ENCODE results near the gene SELE. TPM values are rescaled to one million over a fixed set of nuclear protein-coding genes. Genes with fewer than 3 reads are reported as not detected.
"Not testable (repeated sequence)": the region's sequence is repeated elsewhere in the genome, so short reads cannot be mapped to it uniquely, and the experiment has no call there.

The SELE gene
- total RNA-seq, 2 experiments from 2014 or later: not detected

- Mint-ChIP-seq H3K27ac (peak overlapping the region; percentile 95), H3K4me3 (peak overlapping the region; percentile 4), H3K4me1 (ENCODE audit: low read depth) (peaks cover 54% of the 10 kb centered on the region)
These were observed 43.4 kb downstream of the SELE start for GRCh38 chr1:169690489-169690888.

GRCh38 chr1:169689395-169689794, 44.5 kb downstream of the SELE start:
- Mint-ChIP-seq H3K27me3 (no peaks in the 10 kb centered on the region), H3K36me3 (ENCODE audit: low read depth) (peaks cover 41% of the 10 kb centered on the region), H3K4me1 (ENCODE audit: low read depth) (peaks cover 43% of the 10 kb centered on the region), H3K27ac (no peak overlapping the region), H3K4me3 (peak overlapping the region; percentile 48), H3K9me3 (no peaks in the 10 kb centered on the region)
- ChIA-PET CTCF (interaction anchor here (0.9 to 9.2 kb wide), 7 partner anchors 8 to 113 kb away, joined by 3 to 96 read pairs (median 6); no protein-coding TSS in a partner anchor), POLR2A (interaction anchor here (1.0 to 9.4 kb wide), 3 partner anchors 9 to 18 kb away, joined by 3 to 66 read pairs (median 12); no protein-coding TSS in a partner anchor)
- DNase-seq (no peak), ATAC-seq (no peak)
- intact Hi-C loops (cut with micrococcal nuclease): no loop called here
- TF ChIP-seq CTCF (IDR thresholded peaks at IDR 0.05): no peak

More at GRCh38 chr1:169690489-169690888, 43.4 kb downstream of the SELE start:
- CTCF ChIA-PET: interaction anchor here (1.0 to 9.2 kb wide), 8 partner anchors 9 to 104 kb away, joined by 3 to 96 read pairs (median 6); partner anchors contain the start of gene F5
- Mint-ChIP-seq H3K27me3 (no peaks in the 10 kb centered on the region), H3K9me3 (no peaks in the 10 kb centered on the region), H3K36me3 (ENCODE audit: low read depth) (peaks cover 52% of the 10 kb centered on the region)
- POLR2A ChIA-PET: interaction anchor here (0.8 to 9.4 kb wide), 4 partner anchors 10 to 17 kb away, joined by 3 to 66 read pairs (median 8); no protein-coding TSS in a partner anchor
- ATAC-seq (no peak), DNase-seq (no peak)
- TF ChIP-seq CTCF (IDR thresholded peaks at IDR 0.05): no peak
- intact Hi-C loops (cut with micrococcal nuclease): loop anchor here (5.0 to 10.0 kb wide), 3 partner anchors 88 to 326 kb away; partner anchors contain the start of genes BLZF1, NME7 and SLC19A2

- H3K4me3 Mint-ChIP-seq; H3K27me3 Mint-ChIP-seq; DNase-seq; H3K9me3 Mint-ChIP-seq; H3K27ac Mint-ChIP-seq; intact Hi-C loops (cut with micrococcal nuclease); ATAC-seq: not testable (repeated sequence)
- Mint-ChIP-seq H3K36me3 (ENCODE audit: low read depth) (peaks cover 33% of the 10 kb centered on the region), H3K4me1 (ENCODE audit: low read depth) (peaks cover 33% of the 10 kb centered on the region)
- ChIA-PET POLR2A (interaction anchor here (9.4 kb wide), 1 partner anchor 19 kb away, joined by 66 read pairs; no protein-coding TSS in a partner anchor), CTCF (interaction anchor here (1.3 kb wide), 1 partner anchor 87 kb away, joined by 6 read pairs; no protein-coding TSS in a partner anchor)
These were observed 45.5 kb downstream of the SELE start for GRCh38 chr1:169688377-169688776.

- no peaks in the 10 kb centered on the region for H3K27me3 Mint-ChIP-seq
- H3K9me3 Mint-ChIP-seq: no peaks in the 10 kb centered on the region
- no peak for ATAC-seq
- no peak overlapping the region for H3K4me3 Mint-ChIP-seq
- no peak overlapping the region for H3K27ac Mint-ChIP-seq
- intact Hi-C loops (cut with micrococcal nuclease): no loop called here
- TF ChIP-seq CTCF (IDR thresholded peaks at IDR 0.05): no peak
- H3K4me1 Mint-ChIP-seq (ENCODE audit: low read depth): peaks cover 35% of the 10 kb centered on the region
- DNase-seq: no peak
- ChIA-PET CTCF (interaction anchor here (2.8 kb wide), 1 partner anchor 82 kb away, joined by 21 read pairs; no protein-coding TSS in a partner anchor), POLR2A (interaction anchor here (0.6 to 3.5 kb wide), 4 partner anchors 8 to 46 kb away, joined by 3 to 19 read pairs (median 3); no protein-coding TSS in a partner anchor)
- H3K36me3 Mint-ChIP-seq (ENCODE audit: low read depth): peaks cover 4% of the 10 kb centered on the region
These were observed 50.2 kb downstream of the SELE start for GRCh38 chr1:169683661-169684060.

- ChIA-PET CTCF (interaction anchor here (1.0 to 4.7 kb wide), 5 partner anchors 8 to 97 kb away, joined by 4 to 24 read pairs (median 21); partner anchors contain the start of gene F5), POLR2A (interaction anchor here (0.6 to 3.5 kb wide), 5 partner anchors 8 to 46 kb away, joined by 3 to 19 read pairs (median 3); no protein-coding TSS in a partner anchor)
- H3K4me3 Mint-ChIP-seq; H3K36me3 Mint-ChIP-seq (ENCODE audit: low read depth); H3K27me3 Mint-ChIP-seq; ATAC-seq; DNase-seq; H3K9me3 Mint-ChIP-seq; H3K27ac Mint-ChIP-seq; intact Hi-C loops (cut with micrococcal nuclease): not testable (repeated sequence)
- H3K4me1 Mint-ChIP-seq (ENCODE audit: low read depth): peaks cover 37% of the 10 kb centered on the region
These were observed 50.7 kb downstream of the SELE start for GRCh38 chr1:169683168-169683567.

- CTCF ChIA-PET: interaction anchor here (1.0 to 4.7 kb wide), 9 partner anchors 9 to 1243 kb away, joined by 4 to 24 read pairs (median 7); partner anchors contain the start of gene F5
- H3K4me3 Mint-ChIP-seq: peak overlapping the region; percentile 41
- H3K27ac Mint-ChIP-seq: peak overlapping the region; percentile 92
- DNase-seq (no peak), ATAC-seq (no peak)
- H3K4me1 Mint-ChIP-seq (ENCODE audit: low read depth): peaks cover 44% of the 10 kb centered on the region
- no peaks in the 10 kb centered on the region for H3K9me3 Mint-ChIP-seq
- POLR2A ChIA-PET: interaction anchor here (0.9 to 3.5 kb wide), 5 partner anchors 8 to 25 kb away, joined by 3 to 19 read pairs (median 4); no protein-coding TSS in a partner anchor
- no peaks in the 10 kb centered on the region for H3K36me3 Mint-ChIP-seq (ENCODE audit: low read depth)
- no peak for TF ChIP-seq CTCF (IDR thresholded peaks at IDR 0.05)
- H3K27me3 Mint-ChIP-seq: no peaks in the 10 kb centered on the region
- intact Hi-C loops (cut with micrococcal nuclease): no loop called here
These were observed 51.8 kb downstream of the SELE start for GRCh38 chr1:169682071-169682470.
